HK-2 (cell line): Measurements from ENCODE around the gene B4GALT5.

ENCODE experiments used
- DNase-seq: peaks from one replicate; pipeline ENCODE4 v3.0.0-alpha.2; 2018; ENCODE audit not compliant: unreplicated experiment

B4GALT5 gene

DNA sequence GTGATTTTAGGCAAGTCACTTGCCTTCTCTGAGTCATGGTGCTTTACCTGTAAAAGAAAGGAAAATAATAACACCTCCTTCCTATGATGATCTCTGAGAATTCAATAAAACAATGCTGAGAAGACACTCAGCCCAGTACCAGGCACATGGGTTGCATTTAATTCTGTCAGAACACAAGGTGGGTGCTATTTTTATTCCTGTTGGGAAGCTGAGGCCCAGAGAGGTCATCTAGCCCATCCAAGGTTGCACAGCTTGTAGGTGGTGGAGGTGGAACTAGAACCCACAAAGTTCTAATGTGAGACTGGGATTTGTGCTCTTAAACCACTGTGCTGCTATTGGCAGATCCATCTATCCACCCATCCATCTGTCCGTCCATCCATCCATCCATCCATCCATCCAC, 106.1 kb downstream of the B4GALT5 start:
- DNase-seq = no peak

DNA sequence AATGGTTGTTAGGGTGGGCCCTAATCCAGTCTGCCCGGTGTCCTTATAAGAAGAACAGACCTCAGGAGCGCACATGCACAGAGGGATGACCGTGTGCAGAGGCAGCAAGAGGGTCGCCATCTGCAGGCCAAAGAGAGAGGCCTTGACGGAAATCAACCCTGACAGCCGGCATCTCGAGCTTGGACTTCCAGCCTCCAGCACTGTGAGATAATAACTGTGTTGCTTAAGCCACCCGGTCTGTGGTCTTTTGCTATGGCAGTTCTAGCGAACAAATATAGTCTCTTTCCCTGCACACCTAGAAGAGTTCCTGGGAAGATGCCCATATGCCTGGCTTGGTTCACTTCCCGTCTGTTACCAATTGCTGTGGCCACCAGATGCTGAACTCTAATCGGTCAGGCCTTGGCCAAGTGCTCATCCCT, 110.5 kb downstream of the B4GALT5 start:
- no peak for DNase-seq

DNA sequence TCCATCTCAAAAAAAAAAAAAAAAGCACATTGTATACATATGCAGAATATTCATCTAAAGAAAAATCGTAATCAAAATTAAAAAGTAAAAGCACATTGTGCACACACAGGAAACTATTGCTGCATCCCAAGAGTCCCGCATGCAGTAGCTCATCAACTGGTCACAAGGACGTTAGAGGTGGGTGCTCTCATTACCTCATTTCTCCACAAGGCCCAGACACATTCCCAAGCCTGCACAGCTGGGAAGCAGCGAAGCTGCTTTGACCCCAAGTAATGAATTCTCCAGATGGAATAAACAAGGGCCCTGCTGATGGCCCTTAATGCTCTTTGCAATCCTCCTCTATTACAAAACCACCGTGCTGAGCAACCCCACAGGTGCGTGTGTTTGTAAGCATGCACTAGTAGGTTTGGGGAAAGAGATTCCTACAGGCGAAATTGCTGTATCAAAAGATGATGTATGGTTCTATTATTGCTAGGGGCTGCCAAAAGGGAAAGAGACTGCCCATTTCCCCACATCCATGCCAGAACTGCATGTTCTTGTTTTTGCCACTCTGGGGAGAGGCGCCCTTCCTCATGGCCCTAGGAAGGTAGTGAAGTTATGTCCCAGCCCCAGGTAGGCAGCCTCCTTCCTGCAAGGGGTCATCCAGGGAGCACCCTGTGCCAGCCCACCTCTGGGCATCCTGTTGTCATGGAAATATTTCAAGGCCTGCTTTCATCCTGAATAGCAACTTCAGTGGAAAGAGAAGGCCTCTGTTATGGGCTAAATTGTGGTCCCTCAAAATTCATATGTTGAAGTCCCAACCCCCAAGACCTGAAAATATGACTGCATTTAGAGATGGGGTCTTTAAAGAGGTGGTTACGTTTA, 111.1 kb downstream of the B4GALT5 start:
- no peak for DNase-seq

DNA sequence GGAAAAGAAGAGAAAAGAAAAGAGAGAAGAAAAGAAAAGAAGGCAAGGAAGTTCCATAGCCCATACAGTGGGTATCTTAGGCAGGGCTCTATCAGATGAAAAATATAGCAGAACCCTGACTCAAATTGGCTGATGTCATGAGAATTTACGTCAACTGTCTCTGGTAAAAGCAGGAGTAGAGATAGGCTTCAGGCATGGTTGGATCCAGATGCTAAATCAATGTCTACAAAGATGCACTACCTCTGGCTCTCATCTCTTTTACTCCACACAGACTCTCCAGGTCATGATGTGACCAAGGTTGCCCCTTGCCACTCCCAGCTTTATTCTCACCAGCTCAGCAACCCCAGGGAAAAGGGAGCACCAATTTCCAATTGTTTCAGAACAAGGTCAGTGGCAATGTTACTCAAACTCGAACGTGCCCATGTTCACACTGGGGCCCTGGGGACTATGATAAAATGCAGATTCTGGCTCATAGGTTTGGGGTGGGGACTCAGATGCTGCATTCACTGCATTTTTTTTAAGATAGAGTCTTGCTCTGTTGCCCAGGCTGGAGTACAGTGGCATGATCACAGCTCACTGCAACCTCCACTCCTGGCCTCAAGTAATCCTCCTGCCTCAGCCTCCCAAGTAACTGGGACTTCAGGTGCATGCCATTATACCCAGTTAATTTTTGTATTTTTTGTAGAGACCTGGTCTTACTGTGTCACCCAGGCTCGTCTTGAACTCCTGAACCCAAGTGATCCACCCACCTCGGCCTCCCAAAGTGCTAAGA, 112.3 kb downstream of the B4GALT5 start:
- no peak for DNase-seq

DNA sequence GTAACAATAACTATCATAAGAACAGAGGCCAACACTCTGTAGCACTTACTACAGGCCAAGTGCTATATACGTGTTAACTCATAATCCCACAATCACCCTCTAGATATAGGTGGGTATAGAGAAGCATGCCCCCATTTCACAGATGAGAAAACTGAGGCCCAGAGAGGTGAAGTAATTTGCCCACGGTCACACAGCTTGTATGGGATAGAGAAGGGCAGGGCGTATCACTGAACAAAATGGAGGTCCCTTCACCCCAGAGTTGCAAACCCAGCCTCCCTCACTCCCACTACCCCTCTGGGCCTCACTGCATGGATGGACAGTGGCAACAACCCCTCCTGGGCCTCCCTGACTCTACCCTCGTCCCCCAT, 113.9 kb downstream of the B4GALT5 start:
- DNase-seq = no peak

DNA sequence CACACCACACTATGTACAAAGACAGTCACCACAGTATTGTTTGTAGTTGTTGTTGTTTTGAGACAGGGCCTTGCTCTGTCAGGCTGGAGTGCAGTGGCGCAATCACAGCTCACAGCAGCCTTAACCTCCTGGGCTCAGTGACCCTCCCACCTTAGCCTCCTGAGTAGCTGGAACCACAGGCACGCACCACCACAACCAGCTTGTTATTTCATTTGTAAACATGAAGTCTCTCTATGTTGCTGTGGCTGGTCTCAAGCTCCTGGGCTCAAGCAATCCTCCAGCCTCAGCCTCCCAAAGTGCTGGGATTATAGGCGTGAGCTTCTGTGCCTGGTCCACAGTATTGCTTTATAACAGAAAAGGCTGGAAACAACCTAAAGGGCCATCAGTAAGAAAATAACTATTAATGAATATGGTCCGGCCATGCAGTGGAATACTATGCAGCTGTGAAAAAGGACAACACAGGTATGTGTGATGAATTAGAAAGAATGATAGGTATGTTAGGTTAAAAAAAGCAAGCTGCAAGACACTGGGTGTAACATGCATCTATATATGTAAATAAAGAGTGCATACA, 115.8 kb downstream of the B4GALT5 start:
- no peak for DNase-seq

DNA sequence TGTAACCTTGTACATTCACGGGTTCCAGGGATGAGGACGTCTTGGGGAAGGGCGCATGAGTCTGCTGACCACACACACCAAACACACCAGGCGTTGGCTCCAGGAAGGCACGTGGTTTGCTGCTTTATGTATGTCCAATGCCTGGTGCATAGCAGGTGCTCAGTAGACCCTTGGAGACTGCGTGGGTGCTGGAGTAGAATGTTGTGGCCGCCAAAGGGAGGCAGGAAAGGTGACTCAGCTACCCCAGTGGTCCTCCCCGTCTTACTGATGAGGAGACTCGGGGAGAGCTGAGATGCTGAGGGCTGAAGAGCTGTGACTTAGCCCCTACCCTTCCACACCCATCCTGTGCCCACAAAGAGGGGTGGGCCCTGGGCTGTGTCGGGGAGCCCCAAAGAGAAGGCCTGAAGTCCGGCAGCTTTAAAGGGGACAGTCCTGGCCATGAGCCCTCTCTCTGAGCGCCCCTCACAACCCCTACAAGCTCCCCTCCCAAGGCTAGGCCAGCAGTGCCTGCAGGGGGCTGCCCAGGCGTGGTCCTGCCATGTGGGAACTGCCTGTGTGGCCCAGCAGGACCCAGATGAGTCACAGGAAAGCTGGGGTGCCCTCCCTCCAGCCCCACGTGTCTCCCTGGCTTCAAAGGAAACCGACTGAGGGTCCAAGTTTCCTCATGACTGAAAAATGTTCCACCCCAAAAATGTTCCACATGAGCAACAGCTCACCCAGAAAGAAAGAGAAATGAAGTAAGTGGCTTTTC, 117.7 kb downstream of the B4GALT5 start:
- DNase-seq = peak; percentile 65

DNA sequence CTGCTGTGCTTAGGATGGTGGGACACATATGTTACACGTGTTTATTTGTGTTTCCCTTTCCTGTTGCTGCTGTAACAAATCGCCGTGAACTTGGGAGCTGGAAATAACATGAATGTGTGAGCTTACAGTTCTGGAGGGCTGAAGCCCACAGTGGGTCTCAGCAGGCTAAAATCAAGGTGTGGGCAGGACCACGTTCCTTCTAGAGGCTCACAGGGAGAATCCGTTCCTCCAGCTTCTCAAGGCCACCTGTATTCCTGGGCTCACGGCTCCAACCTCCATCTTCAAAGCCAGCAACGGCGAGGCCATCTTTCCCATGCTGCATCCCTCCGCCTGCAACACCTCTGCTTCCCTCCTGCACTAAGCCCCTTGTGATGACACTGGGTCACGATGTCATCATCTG, 118.3 kb downstream of the B4GALT5 start:
- DNase-seq = no peak

DNA sequence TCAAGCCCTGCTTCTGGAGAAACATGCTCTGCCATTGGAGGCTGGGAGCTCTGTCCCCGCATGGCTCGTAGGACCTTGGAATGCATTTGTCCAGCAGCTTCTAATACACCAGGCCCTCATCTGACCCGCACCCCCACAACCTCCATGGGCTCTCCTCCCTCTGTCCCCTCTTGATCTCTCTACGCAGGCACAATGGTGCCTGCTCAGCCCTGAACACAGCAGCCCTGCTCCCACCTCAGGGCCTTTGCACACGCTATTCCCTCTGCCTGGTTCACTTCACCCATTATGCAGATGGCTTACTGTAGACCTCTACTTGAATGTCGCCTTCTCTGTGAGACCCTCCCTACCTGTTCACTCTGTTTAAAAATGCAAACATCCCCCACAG, 118.8 kb downstream of the B4GALT5 start:
- no peak for DNase-seq

DNA sequence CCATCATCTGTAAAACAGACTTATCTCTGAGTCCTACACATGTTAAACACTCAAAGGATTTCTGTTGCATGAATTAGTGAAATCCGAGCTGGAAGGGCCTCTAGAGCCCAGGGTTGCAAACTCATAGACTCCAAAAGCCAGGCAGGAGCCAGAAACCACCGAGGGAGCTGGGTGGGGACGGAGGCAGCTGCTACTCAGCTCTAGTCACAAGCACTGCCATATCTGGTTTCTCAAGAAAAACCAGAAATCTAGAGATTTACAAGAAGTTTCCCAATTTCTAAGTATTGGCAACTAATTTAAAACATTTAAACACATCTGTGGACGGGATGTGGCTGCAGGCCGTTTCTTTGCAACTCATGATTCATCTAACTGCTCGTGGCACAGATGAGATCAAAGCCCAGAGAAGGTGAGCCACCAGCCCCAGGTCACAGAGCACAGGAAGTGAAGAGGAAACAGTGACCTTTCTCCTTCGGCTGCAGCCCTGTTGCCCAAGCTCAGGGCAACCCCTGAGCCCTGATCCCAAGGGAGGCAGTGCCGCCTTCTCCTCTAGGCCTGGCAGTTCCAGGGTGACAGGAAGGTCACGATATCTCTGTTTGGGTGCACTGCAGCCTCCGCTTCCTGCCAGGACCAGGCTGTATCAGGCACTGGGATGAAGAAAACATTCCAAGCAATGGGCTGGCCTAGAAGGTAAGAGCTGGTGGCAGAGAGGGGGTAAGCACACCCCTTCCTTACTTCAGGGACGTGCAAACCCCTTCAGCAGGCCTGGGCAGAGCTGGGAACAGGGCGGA, 119.3 kb downstream of the B4GALT5 start:
- DNase-seq = no peak

DNA sequence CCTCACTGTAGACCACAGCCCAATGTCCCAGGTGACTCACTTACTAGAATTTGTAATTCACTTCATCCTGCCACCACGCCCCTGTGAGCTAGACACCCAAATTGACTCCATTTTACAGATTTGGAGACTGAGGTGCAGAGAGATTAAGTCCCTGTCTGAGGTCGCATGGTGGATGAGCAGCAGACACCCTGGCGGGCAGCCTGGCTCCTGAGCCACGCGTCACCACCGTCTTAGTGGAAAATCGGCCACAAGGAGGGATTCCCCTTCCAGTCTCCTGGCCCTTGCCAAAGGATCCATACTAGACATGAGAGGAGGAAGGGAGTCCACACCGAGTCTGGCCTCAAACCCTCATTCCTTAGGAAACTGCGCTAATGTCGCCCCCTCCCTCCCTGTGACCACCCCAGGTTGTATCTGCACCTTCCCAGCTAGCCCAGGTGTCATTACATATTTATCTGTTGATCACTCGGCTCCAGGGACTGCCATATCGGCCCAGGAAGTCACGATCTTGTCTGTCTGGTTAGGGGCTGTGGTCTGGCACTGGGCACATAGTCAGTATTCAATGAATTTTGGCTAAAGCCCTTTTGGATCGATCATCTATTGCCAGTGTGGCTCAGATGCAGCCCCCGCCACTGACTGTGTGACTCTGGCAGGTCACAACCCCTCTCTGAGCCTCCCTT, 120.1 kb downstream of the B4GALT5 start:
- no peak for DNase-seq

DNA sequence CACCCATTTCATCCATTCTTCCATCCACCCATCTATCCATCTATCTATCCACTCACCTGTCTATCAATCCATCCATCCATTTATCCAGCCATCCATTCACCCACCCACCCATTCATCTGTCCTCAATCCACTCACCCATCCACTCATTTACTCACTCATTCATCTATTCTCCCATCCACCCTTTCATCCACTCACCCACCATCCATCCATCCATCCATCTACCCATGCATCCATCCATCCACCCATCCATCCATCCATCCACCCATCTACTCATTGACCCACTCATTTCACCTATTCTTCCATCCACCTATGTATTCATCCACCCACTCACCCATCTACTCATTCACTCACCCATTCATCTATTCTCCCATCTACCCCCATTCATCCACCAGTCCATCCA, 121.6 kb downstream of the B4GALT5 start:
- DNase-seq = no peak

DNA sequence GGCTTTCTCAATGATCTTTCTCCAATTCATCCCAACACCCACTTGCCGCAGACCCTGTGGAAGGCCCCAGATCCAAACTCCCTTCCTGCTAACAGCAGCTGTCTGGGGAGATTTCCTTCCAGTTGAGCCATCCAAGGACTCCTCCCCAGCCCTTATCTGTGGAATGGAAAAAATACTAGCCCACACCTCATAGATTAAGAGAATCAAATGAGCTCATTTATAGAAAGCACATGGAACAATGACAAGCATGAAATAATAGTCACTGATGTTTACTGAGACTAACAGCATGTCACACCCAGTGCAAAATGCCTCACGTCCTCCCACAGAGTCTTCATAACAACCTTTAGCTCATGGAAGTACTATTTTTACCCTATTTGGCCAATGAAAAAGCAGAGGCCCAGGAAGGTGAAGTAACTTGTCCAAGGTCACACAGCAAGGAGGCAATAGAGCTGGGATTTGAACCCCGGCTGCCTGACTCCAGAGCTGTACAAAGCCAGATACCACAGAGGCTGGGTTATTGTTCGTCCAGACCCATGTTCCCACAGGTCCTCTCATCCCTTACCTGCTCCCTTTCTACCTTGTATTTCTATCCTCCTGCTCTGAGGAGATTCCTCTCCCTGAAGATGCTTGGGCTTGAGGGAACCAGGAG, 122.3 kb downstream of the B4GALT5 start:
- no peak for DNase-seq

DNA sequence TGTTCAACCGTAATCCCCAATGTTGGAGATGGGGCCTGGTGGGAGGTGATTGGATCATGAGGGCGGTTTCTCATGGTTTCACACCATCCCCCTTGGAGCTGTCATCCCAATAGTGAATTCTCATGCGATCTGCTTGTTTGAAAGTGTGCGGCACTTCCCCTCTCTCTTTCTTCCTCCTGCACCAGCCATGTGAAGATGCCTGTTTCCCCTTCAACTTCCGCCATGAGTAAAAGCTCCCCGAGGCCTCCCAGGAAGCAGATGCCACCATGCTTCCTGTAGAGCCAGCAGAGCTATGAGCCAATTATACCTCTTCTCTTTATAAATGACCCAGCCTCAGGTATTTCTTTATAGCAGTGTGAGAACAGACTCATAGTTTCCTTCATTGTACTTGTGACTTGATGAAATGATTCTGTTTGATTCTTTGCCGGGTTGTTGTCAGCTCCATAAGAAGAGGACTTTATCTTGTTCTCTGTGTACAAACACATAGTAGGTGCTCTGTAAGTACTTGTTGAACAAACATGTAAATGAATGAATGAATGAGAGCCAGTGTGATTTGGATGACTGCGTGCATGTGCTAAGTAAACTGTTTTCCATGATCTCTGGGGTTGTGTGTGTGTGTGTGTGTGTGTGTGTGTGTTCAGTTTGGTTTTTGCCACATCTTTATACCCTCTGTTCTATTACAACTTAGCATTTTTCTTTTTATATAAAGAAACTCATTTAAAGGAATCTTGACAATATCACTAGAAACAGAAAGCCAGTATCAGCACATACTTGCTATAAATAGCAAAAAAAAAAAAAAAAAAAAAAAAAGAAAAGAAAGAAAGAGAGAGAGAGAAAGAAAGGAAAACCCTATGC, 123.3 kb downstream of the B4GALT5 start:
- DNase-seq = no peak

DNA sequence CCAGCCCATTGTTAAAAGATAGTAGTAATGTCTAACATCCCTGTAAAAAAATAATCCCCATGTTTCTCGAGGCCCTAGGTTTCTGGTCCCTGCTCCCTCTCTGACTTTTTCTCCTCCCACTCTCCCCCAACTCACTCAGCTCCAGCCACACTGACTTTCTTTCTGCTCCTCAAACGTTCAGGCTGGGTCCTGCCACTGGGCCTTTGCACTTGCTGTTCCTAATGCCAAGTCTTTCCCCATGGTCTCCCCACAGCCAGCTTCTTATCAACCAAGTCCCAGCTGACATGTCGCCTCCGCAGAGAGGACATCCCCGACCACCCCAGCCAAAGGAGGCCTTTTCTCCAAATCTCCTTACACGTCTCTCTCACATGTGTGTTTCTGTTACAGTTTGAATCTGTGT, 123.9 kb downstream of the B4GALT5 start:
- DNase-seq = no peak

DNA sequence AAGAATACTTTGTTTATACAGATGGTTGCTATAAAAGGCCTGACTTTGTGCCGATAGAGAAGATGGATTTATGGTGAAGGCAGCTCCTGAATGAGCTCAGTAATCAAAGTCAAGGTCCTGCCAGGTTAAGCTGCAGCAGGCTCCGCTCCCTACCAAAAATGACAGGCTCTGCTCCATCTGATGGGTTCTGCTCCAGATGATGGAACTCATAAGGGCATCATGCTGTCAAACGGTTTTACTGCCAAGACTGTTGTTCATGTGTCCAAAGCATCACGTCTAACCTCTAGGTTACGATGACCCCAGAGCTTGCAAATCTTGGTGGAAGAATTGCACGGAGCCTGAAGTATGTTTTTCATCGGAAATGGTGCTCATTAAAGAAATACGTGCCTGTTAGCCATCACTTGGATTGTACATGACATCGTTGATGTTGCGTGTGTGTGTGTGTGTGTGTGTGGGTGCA, 126.5 kb downstream of the B4GALT5 start:
- no peak for DNase-seq

DNA sequence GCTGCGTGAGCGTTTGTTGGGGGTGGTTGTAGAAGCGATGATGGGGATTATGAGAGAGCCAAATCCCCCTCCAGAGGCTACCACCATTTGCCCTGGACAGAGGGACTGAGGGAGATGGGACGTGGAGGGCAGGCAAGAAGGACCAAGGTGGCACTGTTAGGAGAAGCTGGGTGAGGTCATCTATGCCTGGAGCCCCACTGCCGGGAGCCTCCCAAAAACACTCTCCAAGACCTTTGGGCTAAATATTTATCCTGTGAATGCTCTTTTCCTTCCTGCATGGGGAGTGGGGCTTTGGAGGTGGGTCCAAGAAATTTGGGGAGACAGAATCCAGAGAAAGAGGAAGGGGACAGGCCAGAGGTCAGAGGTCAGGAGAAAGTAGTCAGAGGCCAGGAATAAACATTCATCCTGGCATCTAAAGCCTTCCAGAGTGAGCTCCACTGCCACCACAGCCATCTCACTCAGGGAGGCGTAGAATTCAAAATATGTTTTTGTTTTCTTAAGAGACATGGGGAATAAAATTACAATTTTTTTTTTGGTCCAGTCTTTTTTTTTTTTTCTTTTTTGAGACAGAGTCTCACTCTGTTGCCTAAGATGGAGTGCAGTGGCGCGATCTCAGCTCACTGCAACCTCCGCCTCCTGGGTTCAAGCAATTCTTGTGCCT, 128.0 kb downstream of the B4GALT5 start:
- DNase-seq = no peak
